M059J (cell line): ENCODE data around the gene TBL1XR1. TPM values are rescaled to one million over a fixed set of nuclear protein-coding genes. Genes with fewer than 3 reads are reported as not detected.
A peak's percentile ranks its signal among the peaks of the same experiment; 100 is the strongest.
"Not testable (repeated sequence)": the region's sequence is repeated elsewhere in the genome, so short reads cannot be mapped to it uniquely, and the experiment has no call there.

Source experiments
- DNase-seq: peaks from one replicate; pipeline ENCODE4 v3.0.0-alpha.2; 2012; ENCODE audit warnings: low read depth
- total RNA-seq: library from RNA; depleted of rRNA; stranded (reverse); fragments of >200 nt; shearing (Covaris generic); gene quantifications from 2 replicates; pipeline ENCODE4 v1.2.3, GENCODE V29; 2014

The TBL1XR1 gene
- total RNA-seq, 1 experiment from 2014 or later, result 117 TPM

- no peak for DNase-seq
Observed at GRCh38 chr3:177144922-177145321, 52.4 kb downstream of the TBL1XR1 start.

DNA sequence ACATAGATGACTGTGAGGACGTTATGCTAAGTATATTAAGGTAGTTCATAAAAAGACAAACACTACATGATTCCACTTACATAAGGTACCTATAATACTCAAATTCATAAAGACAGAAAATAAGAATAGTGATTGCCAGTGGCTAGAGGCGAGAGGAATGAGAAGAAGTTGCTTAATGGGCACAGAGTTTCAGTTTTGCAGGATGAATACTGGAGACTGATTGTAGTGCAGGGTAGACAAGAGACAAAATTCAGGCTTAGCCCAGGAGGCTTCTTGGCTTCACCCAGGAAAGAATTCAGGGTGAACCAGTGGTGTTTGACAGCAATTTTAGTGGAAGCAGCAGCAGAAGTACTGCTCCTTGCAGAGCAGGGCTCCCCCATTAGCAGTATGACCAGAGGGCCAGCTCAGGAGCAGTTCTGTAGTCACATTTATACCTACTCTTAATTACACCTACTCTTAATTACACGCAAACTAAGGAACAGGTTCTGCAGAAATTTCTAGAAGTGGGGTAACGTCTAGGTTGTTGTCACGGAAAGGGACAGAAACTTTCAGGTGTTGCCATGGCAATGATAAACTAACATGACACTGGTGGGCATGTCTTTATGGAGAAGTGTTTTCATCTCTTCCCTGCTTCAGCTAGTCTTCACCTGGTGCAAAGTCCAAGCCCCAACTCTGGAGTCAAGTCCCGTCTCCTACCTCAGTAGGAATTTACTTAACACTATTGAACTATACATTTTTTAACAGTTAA lies 55.2 kb downstream of the TBL1XR1 start:
- DNase-seq, result no peak

GRCh38 chr3:177141471-177141870 lies 55.8 kb downstream of the TBL1XR1 start:
- DNase-seq, result no peak

DNA sequence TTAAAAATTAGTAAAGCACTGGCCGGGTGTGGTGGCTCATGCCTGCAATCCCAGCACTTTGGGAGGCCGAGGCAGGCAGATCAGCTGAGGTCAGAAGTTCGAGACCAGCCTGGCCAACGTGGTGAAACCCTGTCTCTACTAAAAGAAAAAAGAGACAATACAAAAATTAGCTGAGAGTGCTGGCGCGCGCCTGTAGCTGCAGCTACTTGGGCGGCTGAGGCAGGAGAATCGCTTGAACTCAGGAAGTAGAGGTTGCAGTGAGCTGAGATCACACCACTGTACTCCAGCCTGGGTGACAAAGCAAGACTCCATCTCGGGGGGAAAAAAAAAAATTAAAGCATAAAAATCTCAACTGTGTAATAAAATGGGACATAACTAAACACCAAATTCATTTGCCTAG lies 58.1 kb downstream of the TBL1XR1 start:
- DNase-seq, result not testable (repeated sequence)

GRCh38 chr3:177137774-177138705 lies 59.2 kb downstream of the TBL1XR1 start:
- no peak for DNase-seq

- no peak for DNase-seq
Observed at GRCh38 chr3:177136741-177137140, 60.5 kb downstream of the TBL1XR1 start.

DNA sequence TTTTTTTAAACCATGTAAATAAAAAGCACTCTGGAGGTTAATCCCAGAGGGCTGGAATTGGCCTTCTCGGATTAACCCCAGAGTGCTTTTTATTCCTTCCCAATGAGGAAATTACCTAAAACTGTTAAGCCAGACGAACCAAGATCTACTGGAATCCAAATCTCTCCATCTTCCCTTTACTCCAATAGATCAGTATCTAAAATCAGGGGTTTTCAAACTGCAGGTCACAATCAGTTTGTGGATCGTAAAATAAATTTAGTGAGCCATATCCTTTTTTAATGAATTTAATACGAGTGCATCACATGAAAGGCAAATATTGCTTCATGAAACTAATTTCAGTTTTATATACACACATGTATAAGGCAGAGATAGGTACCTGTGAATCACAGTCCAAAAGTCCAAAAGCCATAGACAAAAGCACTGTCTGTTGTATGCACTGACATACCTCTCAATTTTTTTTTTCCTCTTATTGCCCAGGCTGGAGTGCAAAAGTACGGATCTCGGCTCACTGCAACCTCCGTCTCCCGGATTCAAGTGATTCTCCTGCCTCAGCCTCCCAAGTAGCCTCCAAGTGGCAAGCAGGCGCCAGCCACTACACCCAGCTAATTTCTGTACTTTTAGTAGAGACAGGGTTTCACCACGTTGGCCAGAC lies 61.3 kb downstream of the TBL1XR1 start:
- no peak for DNase-seq

DNA sequence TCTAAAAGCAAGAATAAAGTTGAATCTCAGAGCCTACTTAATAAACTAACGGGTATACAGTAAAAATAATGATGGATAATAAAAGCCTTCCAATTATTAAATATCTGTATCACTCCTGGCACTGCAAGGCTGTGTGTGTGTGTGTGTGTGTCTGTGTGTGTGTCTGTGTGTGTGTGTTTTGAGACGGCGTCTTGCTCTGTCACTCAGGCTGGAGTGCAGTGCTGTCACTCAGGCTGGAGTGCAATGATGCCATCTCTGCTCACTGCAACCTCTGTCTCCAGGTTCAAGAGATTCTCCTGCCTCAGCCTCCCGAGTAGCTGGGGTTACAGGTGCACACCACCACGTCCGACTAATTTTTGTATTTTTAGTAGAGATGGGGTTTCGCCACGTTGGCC lies 62.5 kb downstream of the TBL1XR1 start:
- no peak for DNase-seq

GRCh38 chr3:177133860-177134815 lies 63.1 kb downstream of the TBL1XR1 start:
- DNase-seq, result peak; percentile 30

GRCh38 chr3:177131927-177132636 lies 65.2 kb downstream of the TBL1XR1 start:
- no peak for DNase-seq

DNA sequence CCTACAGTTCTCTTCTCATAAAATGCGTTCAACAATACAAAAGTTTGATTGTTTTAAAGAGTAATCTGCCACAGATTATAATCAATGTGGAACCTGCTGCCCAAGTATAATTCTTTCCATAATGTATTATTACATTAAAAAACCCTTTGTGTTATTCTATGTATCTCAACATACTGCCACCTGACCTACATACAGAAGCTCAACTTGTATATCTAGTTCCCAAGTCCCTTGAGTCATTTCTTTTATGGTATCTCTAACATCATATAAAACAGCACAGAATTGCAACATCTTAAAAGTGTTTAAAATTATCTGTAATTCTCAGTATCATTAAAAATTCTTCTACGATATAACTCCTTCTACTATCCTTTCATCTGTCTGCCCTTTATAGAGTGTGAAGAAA lies 70.3 kb downstream of the TBL1XR1 start:
- DNase-seq, result no peak

DNA sequence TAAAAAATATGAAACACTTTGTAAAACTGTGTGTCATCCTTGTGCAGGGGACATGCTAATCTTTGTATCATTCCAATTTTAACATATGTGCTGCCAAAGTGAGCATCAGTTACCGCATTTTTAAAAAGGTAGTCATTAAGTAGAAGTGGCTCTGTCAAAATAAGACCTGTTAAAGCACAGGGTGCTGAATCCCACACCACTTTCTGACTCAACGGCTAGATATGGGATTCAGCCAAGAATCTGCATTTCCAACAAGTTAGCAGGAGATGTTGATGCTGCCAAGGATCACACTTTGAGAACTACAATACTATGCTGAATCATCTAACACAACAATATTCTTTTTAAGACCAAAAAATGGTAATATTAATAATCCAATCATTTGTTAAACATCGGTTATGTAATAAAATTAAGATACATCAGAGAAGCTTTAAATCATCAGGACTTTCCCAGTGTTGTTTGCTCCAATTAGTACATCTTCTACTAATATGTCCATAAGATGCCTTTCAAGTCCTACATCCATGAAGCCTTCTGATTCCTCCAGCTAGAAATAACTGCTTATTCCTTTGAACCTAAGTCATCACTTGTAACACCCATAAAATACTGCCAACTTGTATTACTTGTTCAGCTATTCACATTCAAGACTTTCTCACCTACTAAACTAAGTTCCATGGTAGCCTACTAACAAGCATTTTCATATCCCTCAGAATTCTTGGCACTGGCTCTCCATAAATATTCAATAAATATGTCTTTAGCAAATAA lies 71.1 kb downstream of the TBL1XR1 start:
- DNase-seq, result peak; percentile 90

DNA sequence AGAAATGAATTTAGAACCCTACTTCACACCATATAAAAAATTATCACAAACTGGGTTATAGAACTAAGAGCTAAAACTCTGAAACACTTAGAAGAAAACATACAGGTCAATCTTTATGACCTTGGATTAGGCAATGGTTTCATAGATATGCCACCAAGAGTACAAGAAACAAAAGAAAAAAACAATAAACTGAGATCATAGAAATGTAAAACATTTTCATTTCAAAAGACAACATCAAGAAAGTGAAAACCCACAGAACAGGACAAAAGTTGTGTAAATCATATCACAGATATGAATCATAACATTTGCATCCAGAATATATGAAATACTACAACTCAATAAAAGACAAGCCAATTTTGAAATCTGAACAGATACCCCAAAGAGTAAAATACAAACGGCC lies 72.4 kb downstream of the TBL1XR1 start:
- DNase-seq, result no peak

GRCh38 chr3:177123822-177124221 lies 73.5 kb downstream of the TBL1XR1 start:
- no peak for DNase-seq

DNA sequence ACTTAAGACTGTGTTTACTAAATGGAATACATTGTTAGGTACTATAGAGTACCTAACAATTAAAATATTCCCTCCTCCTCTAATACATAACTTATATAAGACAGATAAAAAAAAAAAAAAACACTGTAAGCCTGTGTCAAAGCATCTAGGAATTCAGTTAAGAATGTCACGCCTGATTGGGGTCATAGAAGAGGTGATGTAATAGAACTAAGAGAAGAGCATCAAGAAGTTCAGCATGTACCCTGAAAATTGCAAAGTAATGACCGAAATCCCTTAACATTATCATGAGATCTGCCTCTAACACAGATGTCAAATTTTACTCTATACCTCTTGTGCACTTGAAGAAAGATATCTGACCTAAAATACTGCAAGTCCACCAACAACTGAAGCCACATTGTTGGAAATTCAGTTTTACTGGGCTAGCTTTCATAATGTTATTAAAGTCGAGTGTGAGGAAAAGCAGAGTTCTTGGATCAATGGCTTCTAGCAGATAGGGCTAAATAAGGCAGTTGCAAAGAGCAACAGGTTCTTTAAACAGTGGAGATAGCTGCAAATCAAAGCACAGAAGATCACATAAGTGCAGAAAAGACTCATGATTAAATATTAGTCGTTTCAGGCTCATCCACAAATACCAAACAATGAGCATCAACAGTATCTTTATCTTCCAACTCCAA lies 75.0 kb downstream of the TBL1XR1 start:
- DNase-seq, result no peak

- DNase-seq, result no peak
Observed at GRCh38 chr3:177119829-177120228, 77.5 kb downstream of the TBL1XR1 start.

DNA sequence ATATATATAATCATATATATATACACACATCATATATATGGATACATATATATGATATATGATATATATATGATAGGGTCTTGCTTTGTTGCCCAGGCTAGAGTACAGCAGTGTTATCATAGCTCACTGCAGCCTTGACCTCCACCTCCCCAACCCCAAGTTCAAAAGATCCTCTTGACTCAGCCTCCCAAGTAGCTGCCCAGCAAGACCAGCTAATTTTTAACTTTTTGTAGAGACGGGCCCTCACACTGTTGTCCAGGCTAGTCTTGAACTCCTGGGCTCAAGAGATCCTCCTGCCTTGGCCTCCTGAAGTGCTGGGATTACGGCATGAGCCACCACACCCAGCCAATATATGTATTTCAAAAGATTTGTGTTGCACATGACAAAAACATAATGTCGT lies 83.0 kb downstream of the TBL1XR1 start:
- DNase-seq, result no peak

- DNase-seq, result no peak
Observed at GRCh38 chr3:177111541-177111949, 85.7 kb downstream of the TBL1XR1 start.

DNA sequence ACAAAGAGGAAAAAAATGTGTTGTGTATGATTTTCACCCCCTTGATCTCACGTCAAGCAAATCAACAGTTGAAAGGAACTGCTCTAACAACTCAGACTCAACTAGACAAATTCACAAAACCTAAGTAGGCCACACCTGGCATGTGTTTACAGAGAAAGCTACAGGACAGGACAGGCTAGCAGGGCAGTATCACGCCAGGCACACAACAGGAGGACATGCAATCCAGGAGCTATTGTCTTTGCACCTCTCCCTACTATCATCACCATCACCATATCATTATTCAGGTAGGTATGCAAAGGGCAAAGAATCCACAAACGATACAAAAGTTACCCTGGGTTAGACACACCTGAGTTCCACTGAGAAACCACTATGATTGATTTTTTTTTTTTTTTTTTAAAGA lies 86.4 kb downstream of the TBL1XR1 start:
- DNase-seq, result no peak
